A673 (cell line): ENCODE data around the gene TCP11. TPM values are rescaled to one million over a fixed set of nuclear protein-coding genes. Genes with fewer than 3 reads are reported as not detected.

ENCODE experiments used
- BruUV-seq: library from RNA; stranded (reverse); fragments of 400-500 nt; replicated peaks from 2 replicates; lab custom pipeline; 2021; lab: Mats Ljungman, UMichigan
- CTCF ChIA-PET: fragments of 300-600 bp; sonication (Branson Sonifier 250); formaldehyde crosslinking; loops from one replicate; lab custom pipeline; 2022; ENCODE audit warnings: antibody characterized with exemption; lab: Charles Lee
- POLR2A ChIA-PET: fragments of 300-600 bp; sonication (Branson Sonifier 250); formaldehyde crosslinking; loops from one replicate; lab custom pipeline; 2022; ENCODE audit warnings: antibody characterized with exemption; ENCODE audit not compliant: low non-redundant PET; lab: Charles Lee
- DNase-seq: peaks from one replicate; pipeline ENCODE4 v3.0.0-alpha.2; 2015; ENCODE audit warnings: low spot score
- H3K27ac ChIP-seq: fragments of 200-600 bp; sonication (generic); 2 replicates; pipeline ENCODE4 v1.5.1; 2016; ENCODE audit warnings: mixed run types, low read depth, mild to moderate bottlenecking, mixed read lengths, antibody characterized with exemption, low read length; ENCODE audit not compliant: poor library complexity, severe bottlenecking
- H3K27me3 ChIP-seq: fragments of 200-600 bp; sonication (generic); replicated peaks from 2 replicates; pipeline ENCODE4 v1.6.1; 2017; ENCODE audit warnings: mixed run types, low read depth, mild to moderate bottlenecking, mixed read lengths, antibody characterized with exemption, low read length; ENCODE audit not compliant: insufficient read depth, poor library complexity
- H3K36me3 ChIP-seq: fragments of 200-600 bp; sonication (generic); 2 replicates; pipeline ENCODE4 v1.6.1; 2016; ENCODE audit warnings: mixed run types, mild to moderate bottlenecking, mixed read lengths, antibody characterized with exemption, low read length; ENCODE audit not compliant: insufficient read depth, poor library complexity, severe bottlenecking
- H3K4me1 ChIP-seq: fragments of 200-600 bp; sonication (generic); 2 replicates; pipeline ENCODE4 v1.6.1; 2017; ENCODE audit warnings: mixed run types, mild to moderate bottlenecking, mixed read lengths, antibody characterized with exemption, low read length; ENCODE audit not compliant: insufficient read depth, poor library complexity, severe bottlenecking
- H3K4me3 ChIP-seq: fragments of 200-600 bp; sonication (generic); 2 replicates; pipeline ENCODE4 v1.5.1; 2016; ENCODE audit warnings: low read depth, mixed run types, mild to moderate bottlenecking, mixed read lengths, low read length; ENCODE audit not compliant: poor library complexity, severe bottlenecking
- H3K9me3 ChIP-seq: fragments of 200-600 bp; sonication (generic); 2 replicates; pipeline ENCODE4 v1.6.1; 2016; ENCODE audit warnings: mixed run types, low read depth, mild to moderate bottlenecking, mixed read lengths, antibody characterized with exemption, low read length; ENCODE audit not compliant: poor library complexity, severe bottlenecking
- EZH2 ChIP-seq: fragments of 200-600 bp; sonication (generic); IDR thresholded peaks from 2 replicates; pipeline ENCODE4 v1.6.1; 2017; ENCODE audit warnings: borderline replicate concordance, low read depth, mild to moderate bottlenecking, mixed read lengths, antibody characterized with exemption, low read length; ENCODE audit not compliant: poor library complexity, severe bottlenecking
- intact Hi-C: fragments of 100-400 bp; cut with micrococcal nuclease; formaldehyde crosslinking; loops from one replicate; pipeline ENCODE4 v1.10.0; 2022; ENCODE audit not compliant: unreplicated experiment
- total RNA-seq: library from RNA; stranded (reverse); gene quantifications from 2 replicates; pipeline ENCODE4 v1.2.3, GENCODE V29; 2021
- TF ChIP-seq, protein P1 (sequence below): fragments of 300-800, 200-600 bp; sonication (generic); conservative IDR thresholded peaks from 2 replicates; pipeline ENCODE4 v1.5.1; 2017; ENCODE audit warnings: low read depth, mild to moderate bottlenecking, antibody characterized with exemption, low read length, moderate library complexity, mixed read lengths

Gene TCP11
- total RNA-seq, 1 experiment from 2014 or later: not detected

GRCh38 chr6:35147026-35147425 is 5.9 kb upstream of the TCP11 start:
- Histone ChIP-seq H3K4me3 (no peak overlapping the region), H3K27ac (no peak overlapping the region), H3K36me3 (no peaks in the 10 kb centered on the region), H3K27me3 (no peaks in the 10 kb centered on the region), H3K4me1 (peaks cover 5% of the 10 kb centered on the region), H3K9me3 (no peaks in the 10 kb centered on the region)
- POLR2A ChIA-PET: no interaction called here
- TF ChIP-seq, protein P1, sequence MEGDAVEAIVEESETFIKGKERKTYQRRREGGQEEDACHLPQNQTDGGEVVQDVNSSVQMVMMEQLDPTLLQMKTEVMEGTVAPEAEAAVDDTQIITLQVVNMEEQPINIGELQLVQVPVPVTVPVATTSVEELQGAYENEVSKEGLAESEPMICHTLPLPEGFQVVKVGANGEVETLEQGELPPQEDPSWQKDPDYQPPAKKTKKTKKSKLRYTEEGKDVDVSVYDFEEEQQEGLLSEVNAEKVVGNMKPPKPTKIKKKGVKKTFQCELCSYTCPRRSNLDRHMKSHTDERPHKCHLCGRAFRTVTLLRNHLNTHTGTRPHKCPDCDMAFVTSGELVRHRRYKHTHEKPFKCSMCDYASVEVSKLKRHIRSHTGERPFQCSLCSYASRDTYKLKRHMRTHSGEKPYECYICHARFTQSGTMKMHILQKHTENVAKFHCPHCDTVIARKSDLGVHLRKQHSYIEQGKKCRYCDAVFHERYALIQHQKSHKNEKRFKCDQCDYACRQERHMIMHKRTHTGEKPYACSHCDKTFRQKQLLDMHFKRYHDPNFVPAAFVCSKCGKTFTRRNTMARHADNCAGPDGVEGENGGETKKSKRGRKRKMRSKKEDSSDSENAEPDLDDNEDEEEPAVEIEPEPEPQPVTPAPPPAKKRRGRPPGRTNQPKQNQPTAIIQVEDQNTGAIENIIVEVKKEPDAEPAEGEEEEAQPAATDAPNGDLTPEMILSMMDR: no peak
- TF ChIP-seq EZH2: no peak
- intact Hi-C loops: loop anchor here (5.0 kb wide), 2 partner anchors 60 to 95 kb away; no protein-coding TSS in a partner anchor
- DNase-seq: no peak
- BruUV-seq: no TSS peak
- CTCF ChIA-PET: interaction anchor here (0.6 to 1.2 kb wide), 2 partner anchors 58 to 59 kb away, joined by 3 to 5 read pairs; no protein-coding TSS in a partner anchor

- CTCF ChIA-PET: interaction anchor here (1.2 kb wide), 1 partner anchor 58 kb away, joined by 5 read pairs; no protein-coding TSS in a partner anchor
- no TSS peak for BruUV-seq
- Histone ChIP-seq H3K4me1 (peaks cover 5% of the 10 kb centered on the region), H3K27ac (no peak overlapping the region), H3K4me3 (no peak overlapping the region), H3K9me3 (no peaks in the 10 kb centered on the region), H3K36me3 (no peaks in the 10 kb centered on the region), H3K27me3 (no peaks in the 10 kb centered on the region)
- intact Hi-C loops: loop anchor here (5.0 kb wide), 2 partner anchors 61 to 96 kb away; no protein-coding TSS in a partner anchor
- POLR2A ChIA-PET: no interaction called here
- TF ChIP-seq EZH2: no peak
- TF ChIP-seq, protein P1: peak; percentile 61
- DNase-seq: peak; percentile 57
Measured at GRCh38 chr6:35146453-35146852, 5.3 kb upstream of the TCP11 start.

GRCh38 chr6:35145757-35146156 is 4.6 kb upstream of the TCP11 start:
- H3K4me1 ChIP-seq: peaks cover 5% of the 10 kb centered on the region
- TF ChIP-seq, protein P1: no peak
- no peak for TF ChIP-seq EZH2
- CTCF ChIA-PET: interaction anchor here (0.7 kb wide), 1 partner anchor 60 kb away, joined by 3 read pairs; no protein-coding TSS in a partner anchor

More at GRCh38 chr6:35145757-35146156, 4.6 kb upstream of the TCP11 start:
- Histone ChIP-seq H3K27me3 (no peaks in the 10 kb centered on the region), H3K27ac (no peak overlapping the region), H3K36me3 (no peaks in the 10 kb centered on the region), H3K9me3 (no peaks in the 10 kb centered on the region), H3K4me3 (no peak overlapping the region)
- DNase-seq: no peak
- POLR2A ChIA-PET: no interaction called here
- intact Hi-C loops: loop anchor here (5.0 kb wide), 2 partner anchors 62 to 97 kb away; no protein-coding TSS in a partner anchor
- no TSS peak for BruUV-seq
